ENCODE measurements around the gene LAMA3. TPM values are rescaled to one million over a fixed set of nuclear protein-coding genes. Genes with fewer than 3 reads are reported as not detected.

Gene LAMA3
- total RNA-seq, 1 experiment from 2014 or later = 26.7 TPM

- in situ Hi-C loops (cut with HindIII; ENCODE audit: low pct_unique_long_range_greater_than_20kb, low sequenced_read_pairs) = no loop called here
- no peak for DNase-seq (ENCODE audit: low read depth)
Measured at GRCh38 chr18:23852236-23853045, 163.2 kb downstream of the LAMA3 start.

DNA sequence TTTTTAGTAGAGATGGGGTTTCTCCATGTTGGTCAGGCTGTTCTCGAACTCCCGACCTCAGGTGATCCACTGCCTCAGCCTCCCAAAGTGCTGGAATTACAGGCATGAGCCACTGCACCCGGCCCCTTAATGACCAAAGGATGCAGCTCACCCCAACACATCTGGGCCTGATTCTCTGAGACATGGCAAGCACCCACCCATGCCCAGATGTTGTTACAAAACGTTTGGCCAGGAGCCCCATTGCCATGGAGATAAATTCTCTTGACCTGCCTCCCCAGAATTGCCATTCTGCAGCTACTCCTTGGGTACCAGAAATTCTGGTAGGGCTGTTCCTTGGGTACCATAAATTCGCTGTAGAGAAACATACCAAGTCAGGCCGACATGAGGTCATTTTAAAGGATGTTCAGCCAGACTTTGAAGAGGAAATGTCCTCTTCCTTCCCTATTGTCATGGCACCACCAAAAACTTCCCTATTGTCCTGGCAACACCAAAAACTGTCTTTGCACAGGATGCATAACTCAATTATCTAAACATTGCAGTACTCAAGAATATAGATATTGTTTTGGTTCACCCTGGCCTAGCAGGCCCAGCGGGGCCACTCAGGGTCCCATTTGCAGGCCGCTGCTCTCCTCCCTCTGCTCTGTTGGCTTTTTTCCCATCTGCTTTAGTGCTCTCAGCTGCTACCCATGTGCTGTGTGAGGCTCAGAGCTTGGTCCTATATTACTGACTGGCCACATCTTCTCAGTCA is 164.4 kb downstream of the LAMA3 start:
- in situ Hi-C loops (cut with HindIII; ENCODE audit: low pct_unique_long_range_greater_than_20kb, low sequenced_read_pairs) = no loop called here

GRCh38 chr18:23855721-23856120 is 166.5 kb downstream of the LAMA3 start:
- DNase-seq (ENCODE audit: low read depth) = no peak
- in situ Hi-C loops (cut with HindIII; ENCODE audit: low pct_unique_long_range_greater_than_20kb, low sequenced_read_pairs) = no loop called here

More for the DNA sequence above, 164.4 kb downstream of the LAMA3 start:
- DNase-seq (ENCODE audit: low read depth) = no peak

DNA sequence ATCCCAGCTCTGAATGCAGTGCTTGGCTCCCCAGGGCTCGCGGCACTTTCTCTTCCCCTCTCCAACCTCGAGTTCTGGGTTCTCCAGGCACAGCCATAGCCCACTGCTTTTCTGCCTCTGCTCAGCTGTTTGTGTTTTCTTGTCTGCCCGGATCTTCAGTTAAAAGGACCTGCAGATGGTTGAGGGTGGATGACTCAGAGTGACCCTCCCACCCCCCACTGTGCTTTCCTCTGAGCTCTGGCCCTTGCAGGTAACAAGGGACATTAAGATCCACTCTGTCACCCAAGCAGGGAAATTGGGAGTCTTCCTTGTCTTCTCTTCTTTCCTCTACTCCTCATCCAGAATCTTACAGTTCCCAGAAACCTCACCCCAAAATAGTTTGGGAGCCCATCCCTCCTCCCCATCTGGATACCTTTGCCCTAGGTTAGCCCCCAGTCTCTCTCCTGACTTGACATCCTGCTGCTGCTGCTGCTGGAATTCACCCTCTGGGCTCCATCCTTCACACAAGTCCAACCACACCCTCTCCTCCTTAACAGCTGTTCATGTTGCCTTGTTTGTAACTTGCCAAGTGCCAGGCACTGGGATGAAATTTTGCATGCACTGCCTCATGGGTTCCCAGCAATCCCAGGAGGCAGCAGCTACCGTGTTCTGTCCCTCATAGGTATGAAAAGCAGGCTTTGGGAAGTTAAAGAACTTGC is 167.4 kb downstream of the LAMA3 start:
- no peak for DNase-seq (ENCODE audit: low read depth)
- in situ Hi-C loops (cut with HindIII; ENCODE audit: low pct_unique_long_range_greater_than_20kb, low sequenced_read_pairs) = no loop called here

GRCh38 chr18:23857164-23857552 is 167.9 kb downstream of the LAMA3 start:
- in situ Hi-C loops (cut with HindIII; ENCODE audit: low pct_unique_long_range_greater_than_20kb, low sequenced_read_pairs) = no loop called here

GRCh38 chr18:23857756-23858155 is 168.5 kb downstream of the LAMA3 start:
- in situ Hi-C loops (cut with HindIII; ENCODE audit: low pct_unique_long_range_greater_than_20kb, low sequenced_read_pairs) = no loop called here
- no peak for DNase-seq (ENCODE audit: low read depth)

More at GRCh38 chr18:23857164-23857552, 167.9 kb downstream of the LAMA3 start:
- DNase-seq (ENCODE audit: low read depth) = no peak

DNA sequence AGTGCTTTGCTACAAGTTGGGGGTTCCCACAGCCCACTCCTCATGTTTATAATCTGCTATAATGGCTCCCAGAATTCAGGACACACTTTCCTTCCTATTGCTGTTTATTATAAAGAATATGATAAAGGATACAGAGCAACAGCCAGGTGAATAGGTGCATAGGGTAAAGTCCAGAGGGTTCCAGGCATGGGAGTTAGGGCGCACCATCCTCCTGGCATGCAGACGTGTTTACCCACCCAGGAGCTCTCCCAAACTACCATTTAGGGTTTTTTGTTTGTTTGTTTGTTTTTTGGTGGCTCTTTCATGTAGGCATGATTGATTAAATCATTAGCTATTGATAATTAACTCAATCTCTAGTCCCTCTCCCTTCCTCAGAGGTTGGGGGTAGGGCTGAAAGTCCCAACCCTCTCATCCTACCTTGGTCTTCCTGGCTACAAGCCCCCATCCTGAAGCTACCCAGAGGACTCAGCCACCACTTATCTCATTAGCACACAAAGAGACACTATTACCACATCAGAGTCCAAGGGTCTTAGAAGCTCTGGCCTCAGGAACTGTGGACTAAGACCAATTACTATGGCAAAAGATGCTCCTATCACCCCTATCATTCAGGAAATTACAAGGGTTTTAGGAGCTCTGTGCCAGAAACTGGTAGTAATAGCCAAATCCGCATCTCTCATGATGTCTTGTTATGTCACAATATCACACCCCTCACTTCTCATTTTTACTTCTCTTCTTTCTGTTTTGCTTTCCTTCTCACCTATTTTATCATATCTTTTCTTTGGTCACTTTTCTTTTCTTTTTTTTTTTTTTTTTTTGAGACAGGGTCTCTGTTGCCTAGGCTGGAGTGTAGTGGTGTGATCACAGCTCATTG is 170.4 kb downstream of the LAMA3 start:
- no peak for DNase-seq (ENCODE audit: low read depth)
- in situ Hi-C loops (cut with HindIII; ENCODE audit: low pct_unique_long_range_greater_than_20kb, low sequenced_read_pairs) = no loop called here

DNA sequence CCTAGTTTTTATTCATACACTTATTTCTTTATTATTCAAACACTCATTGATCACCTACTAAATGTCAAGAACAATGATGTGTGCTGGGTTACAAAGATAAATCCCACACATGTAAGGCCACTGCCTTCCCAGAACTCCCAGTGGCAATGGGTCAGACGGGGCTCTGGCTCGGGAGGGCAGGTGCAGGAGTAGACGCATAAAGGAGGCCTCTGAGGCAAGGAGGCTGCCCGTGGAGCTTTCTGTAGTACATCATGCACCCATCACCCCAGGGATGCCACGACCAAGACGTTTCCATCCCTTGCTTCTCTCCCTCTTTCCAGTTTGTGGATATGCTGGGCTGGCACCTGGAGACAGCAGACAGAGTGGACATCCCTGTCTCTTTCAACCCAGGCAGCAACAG is 172.1 kb downstream of the LAMA3 start:
- DNase-seq (ENCODE audit: low read depth) = no peak
- in situ Hi-C loops (cut with HindIII; ENCODE audit: low pct_unique_long_range_greater_than_20kb, low sequenced_read_pairs) = no loop called here

DNA sequence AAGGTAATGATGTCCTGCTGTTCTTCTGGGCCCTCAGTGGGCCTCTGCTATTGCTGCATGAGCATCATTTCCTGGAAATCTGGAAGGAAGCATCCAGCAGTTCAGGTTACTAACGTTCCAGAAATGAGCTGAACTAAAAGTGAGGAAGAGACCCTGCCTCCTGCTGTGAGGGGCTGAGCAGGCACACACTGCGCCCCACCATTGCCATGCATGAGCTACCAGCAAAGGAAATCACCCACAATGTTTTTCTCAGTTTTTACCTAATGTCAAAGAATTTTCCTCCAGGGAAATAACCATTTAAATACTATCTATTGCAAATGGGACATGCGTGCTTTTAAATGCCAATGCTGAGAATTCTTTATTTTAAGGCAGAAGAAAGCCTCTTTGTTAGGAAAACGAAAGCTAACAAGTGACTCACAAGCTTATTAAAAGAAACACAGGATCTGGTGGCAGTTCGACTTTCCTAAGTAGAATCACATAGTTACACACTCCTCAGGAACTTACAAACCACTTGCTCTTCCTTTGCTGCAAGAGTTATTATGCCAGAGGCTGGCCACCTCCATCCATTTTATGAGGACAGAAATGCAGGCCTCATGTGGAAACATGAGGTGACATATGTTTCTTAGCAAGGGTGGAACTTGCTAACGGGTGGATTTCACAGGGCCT is 172.7 kb downstream of the LAMA3 start:
- no peak for DNase-seq (ENCODE audit: low read depth)
- in situ Hi-C loops (cut with HindIII; ENCODE audit: low pct_unique_long_range_greater_than_20kb, low sequenced_read_pairs) = no loop called here

- DNase-seq (ENCODE audit: low read depth) = no peak
- in situ Hi-C loops (cut with HindIII; ENCODE audit: low pct_unique_long_range_greater_than_20kb, low sequenced_read_pairs) = no loop called here
Measured at GRCh38 chr18:23864624-23865023, 175.4 kb downstream of the LAMA3 start.

GRCh38 chr18:23867006-23867405 is 177.8 kb downstream of the LAMA3 start:
- no peak for DNase-seq (ENCODE audit: low read depth)
- in situ Hi-C loops (cut with HindIII; ENCODE audit: low pct_unique_long_range_greater_than_20kb, low sequenced_read_pairs) = no loop called here

DNA sequence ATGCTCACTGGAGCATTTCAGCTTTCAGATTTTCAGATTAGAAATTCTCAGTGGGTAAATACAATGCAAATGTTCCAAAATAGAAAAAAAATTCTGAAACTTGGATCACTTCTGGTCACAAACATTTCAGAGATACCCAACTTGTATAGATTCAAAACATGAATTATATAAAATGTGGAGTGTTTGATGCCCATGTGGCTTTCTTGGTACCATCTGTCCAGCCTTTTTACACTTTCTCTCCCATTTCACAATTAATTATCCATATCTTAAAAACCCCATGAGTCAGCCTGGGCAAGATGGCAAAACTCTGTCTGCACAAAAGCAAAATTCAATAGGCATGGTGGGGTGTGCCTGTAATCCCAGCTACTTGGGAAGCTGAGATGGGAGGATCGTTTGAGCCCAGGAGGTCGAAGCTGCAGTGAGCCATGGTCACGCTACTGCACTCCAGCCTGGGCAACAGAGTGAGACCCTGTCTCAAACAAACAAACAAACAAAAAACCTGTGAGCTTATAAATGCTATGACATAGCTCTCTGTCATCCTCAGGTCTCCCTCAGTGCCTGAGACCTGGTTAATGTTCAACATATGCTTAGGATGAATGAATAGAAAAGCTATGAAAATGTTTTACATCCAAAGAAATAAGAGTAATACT is 179.0 kb downstream of the LAMA3 start:
- in situ Hi-C loops (cut with HindIII; ENCODE audit: low pct_unique_long_range_greater_than_20kb, low sequenced_read_pairs) = no loop called here
- DNase-seq (ENCODE audit: low read depth) = peak; percentile 41

DNA sequence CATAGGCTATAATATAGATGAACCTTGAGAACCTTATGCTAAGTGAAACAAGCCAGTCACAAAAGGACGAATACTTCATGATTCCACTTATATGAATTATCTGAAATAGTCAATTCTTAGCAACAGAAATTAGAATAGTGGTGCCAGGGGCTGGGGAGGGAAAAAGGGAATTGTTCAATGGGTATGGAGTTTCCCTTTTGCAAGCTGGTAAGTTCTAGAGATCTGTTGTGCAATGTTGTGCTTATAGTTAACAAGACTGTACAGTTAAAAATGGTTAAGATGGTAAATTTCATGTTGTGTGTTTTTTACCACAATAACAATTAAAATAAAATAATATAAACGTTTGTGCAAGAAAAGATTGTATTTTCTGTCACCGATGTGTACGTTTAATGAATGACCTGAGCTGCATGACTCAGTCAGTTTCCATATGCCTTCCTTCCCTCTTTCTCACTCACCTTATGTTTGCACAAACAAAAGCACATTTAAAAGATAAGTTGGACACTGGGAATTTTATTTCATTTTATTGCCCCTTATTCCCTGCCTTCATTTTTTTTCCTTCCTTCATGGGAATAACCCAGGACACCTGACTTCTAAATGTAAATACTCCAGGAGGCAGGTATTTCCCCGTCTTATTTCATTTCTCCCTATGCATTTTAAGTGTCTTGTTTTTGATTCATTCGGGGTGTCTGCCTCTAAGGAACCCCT is 181.6 kb downstream of the LAMA3 start:
- DNase-seq (ENCODE audit: low read depth) = no peak
- in situ Hi-C loops (cut with HindIII; ENCODE audit: low pct_unique_long_range_greater_than_20kb, low sequenced_read_pairs) = no loop called here

DNA sequence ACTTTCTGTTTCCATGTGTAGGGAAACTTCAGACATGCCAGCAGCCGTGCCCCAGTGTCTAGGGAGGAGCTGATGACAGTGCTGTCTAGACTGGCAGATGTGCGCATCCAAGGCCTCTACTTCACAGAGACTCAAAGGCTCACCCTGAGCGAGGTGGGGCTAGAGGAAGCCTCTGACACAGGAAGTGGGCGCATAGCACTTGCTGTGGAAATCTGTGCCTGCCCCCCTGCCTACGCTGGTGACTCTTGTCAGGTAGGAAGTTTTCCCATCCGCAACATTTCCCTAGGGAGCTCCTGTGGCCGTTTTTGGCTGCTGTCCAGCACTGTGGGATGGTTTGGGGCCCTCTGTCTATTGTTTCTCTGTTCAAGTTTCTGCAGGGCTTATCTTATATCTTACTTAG is 182.2 kb downstream of the LAMA3 start:
- in situ Hi-C loops (cut with HindIII; ENCODE audit: low pct_unique_long_range_greater_than_20kb, low sequenced_read_pairs) = no loop called here
- DNase-seq (ENCODE audit: low read depth) = no peak

GRCh38 chr18:23872701-23873550 is 183.7 kb downstream of the LAMA3 start:
- DNase-seq (ENCODE audit: low read depth) = no peak
- in situ Hi-C loops (cut with HindIII; ENCODE audit: low pct_unique_long_range_greater_than_20kb, low sequenced_read_pairs) = no loop called here
